ENCODE data around the gene RGS7. TPM values are rescaled to one million over a fixed set of nuclear protein-coding genes. Genes with fewer than 3 reads are reported as not detected.

The RGS7 gene
- total and polyA plus RNA-seq, 2 of the 4 experiments (the other 2 are of a cell fraction) = 0.58 to 0.72 TPM

GRCh38 chr1:240968864-240969263, 388.1 kb downstream of the RGS7 start:
- Histone ChIP-seq H3K79me1 (ENCODE audit: low read depth in 1 of 2, low read length in 2 of 2) (no peaks in the 10 kb centered on the region), H3K18ac (ENCODE audit: low read depth, low read length) (no peak overlapping the region), H3K27ac (ENCODE audit: insufficient read depth, low read length) (no peak overlapping the region), H3K9me3 (ENCODE audit: control insufficient read depth, insufficient read depth, low read length) (no peaks in the 10 kb centered on the region), H3K4me2 (ENCODE audit: low read depth, low read length) (no peak overlapping the region), H4K5ac (ENCODE audit: low read depth, low read length) (no peak overlapping the region), H2BK120ac (ENCODE audit: low read depth, low read length) (no peak overlapping the region), H2BK5ac (ENCODE audit: low read depth, low read length, poor library complexity, severe bottlenecking) (no peak overlapping the region), H2AK5ac (ENCODE audit: low read depth, low read length) (no peak overlapping the region), H3K4ac (ENCODE audit: low read depth, low read length) (no peak overlapping the region), H3K14ac (replicated peaks; ENCODE audit: low read depth, low read length) (no peak overlapping the region), H4K91ac (ENCODE audit: insufficient read depth, low read depth, low read length) (no peak overlapping the region), H2AFZ (replicated peaks; ENCODE audit: low read length, poor library complexity) (no peak overlapping the region), H3K9me1 (ENCODE audit: insufficient read depth, low read length) (no peaks in the 10 kb centered on the region), H3K23ac (ENCODE audit: low read depth, low read length) (no peak overlapping the region), H4K8ac (ENCODE audit: low read depth in 2 of 2, low read length in 2 of 2) (no peak overlapping the region), H2AK9ac (replicated peaks; ENCODE audit: low read depth, low read length, poor library complexity) (no peak overlapping the region), H4K20me1 (ENCODE audit: insufficient read depth, low read length) (no peaks in the 10 kb centered on the region), H3K36me3 (ENCODE audit: control insufficient read depth, insufficient read depth, low read length) (no peaks in the 10 kb centered on the region), H2BK20ac (ENCODE audit: low read depth, low read length) (no peak overlapping the region), H3K4me1 (ENCODE audit: control insufficient read depth, insufficient read depth, low read length) (no peaks in the 10 kb centered on the region), H2BK15ac (ENCODE audit: low read depth, low read length) (no peak overlapping the region), H3K4me3 (ENCODE audit: insufficient read depth, low read depth, low read length) (no peak overlapping the region), H3K27me3 (ENCODE audit: control insufficient read depth, insufficient read depth, low read length) (no peaks in the 10 kb centered on the region; the same call in 1 of the 2 replicates), H3K9ac (ENCODE audit: low read depth, low read length) (no peak overlapping the region), H3K56ac (ENCODE audit: extremely low read depth, insufficient read depth, low read length) (no peak overlapping the region)
- no CpG with 5 or more reads among the region's 5 CpGs for WGBS, 2 experiments (ENCODE audit: extremely low coverage in 2 of 2, insufficient read length in 1 of 2)
- no TSS peak for BruUV-seq (replicated peaks)
- intact Hi-C loops (cut with micrococcal nuclease) = no loop called here
- CTCF ChIA-PET = interaction anchor here (0.6 to 1.5 kb wide), 2 partner anchors 19 to 908 kb away, joined by 3 to 5 read pairs; no protein-coding TSS in a partner anchor
- TF ChIP-seq NFE2L2 (IDR thresholded peaks at IDR 0.05; ENCODE audit: low read depth, low read length) = no peak
- TF ChIP-seq BHLHE40 (IDR thresholded peaks at IDR 0.05; ENCODE audit: low read depth, low read length) = no peak
- no peak for TF ChIP-seq MXI1 (IDR thresholded peaks at IDR 0.05; ENCODE audit: borderline replicate concordance, low read depth, low read length)
- TF ChIP-seq RCOR1 (IDR thresholded peaks at IDR 0.05; ENCODE audit: insufficient replicate concordance, low read length) = no peak
- TF ChIP-seq MAFK (IDR thresholded peaks at IDR 0.05; ENCODE audit: low read depth, low read length) = no peak
- no peak for TF ChIP-seq SMC3 (IDR thresholded peaks at IDR 0.05; ENCODE audit: low read depth, low read length)
- TF ChIP-seq POLR2A (IDR thresholded peaks at IDR 0.05; ENCODE audit: low read depth, low read length) = no peak
- TF ChIP-seq CEBPB (IDR thresholded peaks at IDR 0.05; ENCODE audit: low read depth, low read length) = no peak
- no peak for TF ChIP-seq MAZ (IDR thresholded peaks at IDR 0.05; ENCODE audit: borderline replicate concordance, low read depth, low read length)
- no peak for TF ChIP-seq USF2 (IDR thresholded peaks at IDR 0.05; ENCODE audit: low read depth, low read length)
- no peak for TF ChIP-seq CTCF (conservative IDR thresholded peaks at IDR 0.05; ENCODE audit: low read depth, low read length)
- no peak for TF ChIP-seq RAD21 (IDR thresholded peaks at IDR 0.05; ENCODE audit: low read length)
- TF ChIP-seq RFX5 (IDR thresholded peaks at IDR 0.05; ENCODE audit: low read depth, low read length) = no peak
- no peak for TF ChIP-seq FOS (IDR thresholded peaks at IDR 0.05; ENCODE audit: low read depth, low read length)
- no peak for TF ChIP-seq CHD1 (IDR thresholded peaks at IDR 0.05; ENCODE audit: low read depth, low read length)
- no peak for TF ChIP-seq ELK1 (IDR thresholded peaks at IDR 0.05; ENCODE audit: borderline replicate concordance, low read depth, low read length)
- ATAC-seq (ENCODE audit: low read depth) (no peak), DNase-seq (no peak)
- POLR2A ChIA-PET (ENCODE audit: unreplicated experiment) = no interaction called here
- dilution Hi-C loops (cut with HindIII; ENCODE audit: low sequenced_read_pairs, unreplicated experiment) = no loop called here
- in situ Hi-C loops (cut with MboI; ENCODE audit: low sequenced_read_pairs) = no loop called here

Measured in IMR-90 (cell line).